HEK293T (cell line): Measurements from ENCODE around the gene RNF13.

Experiments
- CTCF ChIA-PET: fragments of 350-600 bp; formaldehyde crosslinking; extraction: SDS; loops from one replicate; lab custom pipeline; 2021; ENCODE audit warnings: antibody characterized with exemption, inconsistent platforms; lab: Yijun Ruan, JAX
- POLR2A ChIA-PET: fragments of 350-600 bp; formaldehyde crosslinking; extraction: SDS; loops from one replicate; lab custom pipeline; 2020; ENCODE audit warnings: antibody characterized with exemption, inconsistent platforms; lab: Yijun Ruan, JAX
- DNase-seq: peaks from one replicate; pipeline ENCODE4 v3.0.0; 2012; ENCODE audit warnings: mixed read lengths; ENCODE audit errors: extremely low spot score
- ARNT ChIP-seq: fragments of 450-650 bp; IDR thresholded peaks from 2 replicates; pipeline ENCODE4 v1.6.1; 2017; ENCODE audit warnings: mild to moderate bottlenecking
- BHLHE40 ChIP-seq: fragments of 450-650 bp; IDR thresholded peaks from 2 replicates; pipeline ENCODE4 v1.6.1; 2016; ENCODE audit warnings: mild to moderate bottlenecking, moderate library complexity, borderline replicate concordance
- CTBP1 ChIP-seq: fragments of 450-650 bp; IDR thresholded peaks from 2 replicates; pipeline ENCODE4 v1.6.1; 2016; ENCODE audit warnings: borderline replicate concordance
- ELF4 ChIP-seq: fragments of 450-650 bp; IDR thresholded peaks from 2 replicates; pipeline ENCODE4 v1.6.1; 2017; ENCODE audit warnings: antibody characterized with exemption
- FOXA1 ChIP-seq: fragments of 450-650 bp; IDR thresholded peaks from 2 replicates; pipeline ENCODE4 v1.6.1; 2016; ENCODE audit warnings: mild to moderate bottlenecking
- FOXK2 ChIP-seq: fragments of 450-650 bp; IDR thresholded peaks from 2 replicates; pipeline ENCODE4 v1.6.1; 2016; ENCODE audit warnings: mild to moderate bottlenecking
- FOXM1 ChIP-seq: fragments of 450-650 bp; IDR thresholded peaks from 2 replicates; pipeline ENCODE4 v1.6.1; 2017; ENCODE audit warnings: mild to moderate bottlenecking, borderline replicate concordance
- HDGF ChIP-seq: fragments of 450-650 bp; IDR thresholded peaks from 2 replicates; pipeline ENCODE4 v1.6.1; 2017; ENCODE audit warnings: antibody characterized with exemption, borderline replicate concordance
- L3MBTL2 ChIP-seq: fragments of 450-650 bp; conservative IDR thresholded peaks from 2 replicates; pipeline ENCODE4 v1.6.1; 2016; ENCODE audit warnings: mild to moderate bottlenecking
- LEF1 ChIP-seq: fragments of 450-650 bp; IDR thresholded peaks from 2 replicates; pipeline ENCODE4 v1.6.1; 2017; ENCODE audit warnings: mild to moderate bottlenecking, borderline replicate concordance
- NFRKB ChIP-seq: fragments of 450-650 bp; IDR thresholded peaks from 2 replicates; pipeline ENCODE4 v1.6.1; 2016; ENCODE audit warnings: mild to moderate bottlenecking, moderate library complexity
- PKNOX1 ChIP-seq: fragments of 450-650 bp; IDR thresholded peaks from 2 replicates; pipeline ENCODE4 v1.6.1; 2016
- SP1 ChIP-seq: fragments of 450-650 bp; IDR thresholded peaks from 2 replicates; pipeline ENCODE4 v1.6.1; 2017
- SUZ12 ChIP-seq: fragments of 450-650 bp; IDR thresholded peaks from 2 replicates; pipeline ENCODE4 v1.6.1; 2016; ENCODE audit warnings: mild to moderate bottlenecking
- TARDBP ChIP-seq: fragments of 450-650 bp; IDR thresholded peaks from 2 replicates; pipeline ENCODE4 v1.6.1; 2016
- ZNF384 ChIP-seq: fragments of 450-650 bp; IDR thresholded peaks from 2 replicates; pipeline ENCODE4 v1.6.1; 2016

RNF13 gene

GRCh38 chr3:149955449-149955848, 142.4 kb downstream of the RNF13 start:
- DNase-seq, result no peak
- TF ChIP-seq LEF1 (no peak), FOXK2 (no peak), PKNOX1 (no peak), ELF4 (no peak), BHLHE40 (no peak), ARNT (no peak)
- ChIA-PET POLR2A (interaction anchor here (1.9 kb wide), 1 partner anchor 16 kb away, joined by 4 read pairs; the partner anchor contains the start of gene PFN2), CTCF (no interaction called here)

DNA sequence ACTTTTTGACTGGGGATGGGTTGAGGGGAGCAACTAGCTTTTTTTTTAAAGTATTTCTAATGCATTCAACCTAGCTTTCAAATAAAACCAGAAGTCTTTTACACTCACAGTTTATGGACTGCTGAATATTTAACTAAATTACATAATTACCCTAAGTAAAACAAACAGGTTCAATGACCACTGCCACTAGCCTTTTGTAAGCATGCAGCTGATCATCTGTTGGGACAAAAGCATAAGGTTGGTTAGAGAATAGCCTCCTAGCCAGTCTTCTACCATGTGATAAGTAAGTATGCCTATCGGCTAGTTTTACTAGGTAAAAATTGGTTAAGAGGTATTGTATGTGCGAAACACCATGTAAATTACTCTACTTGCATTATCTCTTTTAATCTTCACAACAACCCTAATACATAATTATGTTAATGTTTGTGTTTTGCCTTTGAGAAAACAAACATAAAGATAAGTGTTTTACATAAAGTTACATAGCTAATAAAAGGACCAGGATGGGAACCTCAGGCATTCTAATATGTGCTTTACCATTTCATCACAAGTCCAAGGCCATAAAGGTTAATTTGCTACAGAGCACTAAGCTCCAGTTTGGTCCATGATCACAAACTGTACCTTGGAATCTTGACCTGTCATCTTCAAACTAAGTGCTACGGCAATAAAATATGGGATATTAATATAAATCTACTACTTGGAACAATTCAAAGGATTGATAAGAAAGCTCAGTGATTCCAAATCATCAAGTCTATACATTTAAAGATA, 144.5 kb downstream of the RNF13 start:
- CTCF ChIA-PET, result interaction anchor here (0.5 to 1.4 kb wide), 3 partner anchors 10 to 146 kb away, joined by 3 to 6 read pairs (median 5); no protein-coding TSS in a partner anchor
- POLR2A ChIA-PET, result no interaction called here
- no peak for DNase-seq
- TF ChIP-seq NFRKB (no peak), ZNF384 (no peak)

GRCh38 chr3:149958171-149958796, 145.3 kb downstream of the RNF13 start:
- ChIA-PET CTCF (interaction anchor here (1.3 to 1.4 kb wide), 2 partner anchors 9 to 21 kb away, joined by 5 to 6 read pairs; no protein-coding TSS in a partner anchor), POLR2A (no interaction called here)
- TF ChIP-seq TARDBP (no peak), NFRKB (no peak), ELF4 (no peak), FOXK2 (no peak), HDGF (no peak), SP1 (no peak), ZNF384 (no peak), LEF1 (no peak), L3MBTL2 (no peak), BHLHE40 (no peak), SUZ12 (no peak), PKNOX1 (no peak), FOXA1 (no peak), FOXM1 (no peak), CTBP1 (no peak), ARNT (no peak)
- no peak for DNase-seq

- DNase-seq, result no peak
- CTCF ChIA-PET, result no interaction called here
- no peak for TF ChIP-seq TARDBP
- no peak for TF ChIP-seq FOXA1
- no peak for TF ChIP-seq ARNT
- no peak for TF ChIP-seq FOXK2
- no peak for TF ChIP-seq SP1
- TF ChIP-seq ELF4, result no peak
- no peak for TF ChIP-seq LEF1
- TF ChIP-seq FOXM1, result no peak
- TF ChIP-seq CTBP1, result no peak
- TF ChIP-seq NFRKB, result no peak
- POLR2A ChIA-PET, result no interaction called here
Measured at GRCh38 chr3:149959443-149959842, 146.4 kb downstream of the RNF13 start.

- CTCF ChIA-PET, result interaction anchor here (0.6 to 1.3 kb wide), 3 partner anchors 211 to 275 kb away, joined by 3 read pairs; no protein-coding TSS in a partner anchor
- no peak for TF ChIP-seq CTBP1
- no peak for TF ChIP-seq HDGF
- TF ChIP-seq ZNF384, result no peak
- no peak for TF ChIP-seq ARNT
- no peak for TF ChIP-seq PKNOX1
- no peak for TF ChIP-seq FOXK2
- TF ChIP-seq ELF4, result no peak
- no peak for TF ChIP-seq TARDBP
- no peak for TF ChIP-seq SUZ12
- TF ChIP-seq FOXM1, result no peak
- POLR2A ChIA-PET, result no interaction called here
- DNase-seq, result no peak
Measured at GRCh38 chr3:149963485-149963884, 150.5 kb downstream of the RNF13 start.

DNA sequence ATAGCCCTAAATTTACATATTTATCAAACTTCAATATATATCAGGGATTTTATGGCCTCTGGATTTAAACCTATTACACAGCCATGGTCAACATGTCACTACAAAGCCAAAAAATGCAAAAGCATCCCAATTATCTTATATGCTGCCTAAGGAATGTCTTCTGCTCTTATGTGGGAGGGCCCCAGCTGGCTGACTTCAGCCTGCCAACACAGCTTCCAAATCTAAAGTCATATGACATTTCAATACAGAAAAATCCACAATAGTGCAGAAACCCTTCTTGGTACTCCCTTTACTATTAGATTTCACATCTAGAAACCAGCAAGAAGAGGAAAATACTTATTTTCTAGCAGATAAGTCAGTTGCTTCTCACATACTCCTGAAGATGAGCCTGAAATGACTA, 151.3 kb downstream of the RNF13 start:
- CTCF ChIA-PET, result no interaction called here
- POLR2A ChIA-PET, result no interaction called here
- TF ChIP-seq TARDBP (no peak), FOXM1 (no peak), PKNOX1 (no peak; the same call in 1 of the 2 replicates), ZNF384 (no peak), LEF1 (no peak), BHLHE40 (no peak), ELF4 (no peak), L3MBTL2 (no peak), SUZ12 (no peak), SP1 (no peak), HDGF (no peak), CTBP1 (no peak), FOXA1 (no peak), FOXK2 (no peak), ARNT (no peak), NFRKB (no peak)
- no peak for DNase-seq
